Fibroblast of skin of abdomen (primary cell): Measurements from ENCODE around the gene COPG1.
"Not testable (repeated sequence)": the region's sequence is repeated elsewhere in the genome, so short reads cannot be mapped to it uniquely, and the experiment has no call there.

Source experiments
- DNase-seq: peaks from one replicate; pipeline ENCODE4 v3.0.0-alpha.2; 2013

The COPG1 gene

DNA sequence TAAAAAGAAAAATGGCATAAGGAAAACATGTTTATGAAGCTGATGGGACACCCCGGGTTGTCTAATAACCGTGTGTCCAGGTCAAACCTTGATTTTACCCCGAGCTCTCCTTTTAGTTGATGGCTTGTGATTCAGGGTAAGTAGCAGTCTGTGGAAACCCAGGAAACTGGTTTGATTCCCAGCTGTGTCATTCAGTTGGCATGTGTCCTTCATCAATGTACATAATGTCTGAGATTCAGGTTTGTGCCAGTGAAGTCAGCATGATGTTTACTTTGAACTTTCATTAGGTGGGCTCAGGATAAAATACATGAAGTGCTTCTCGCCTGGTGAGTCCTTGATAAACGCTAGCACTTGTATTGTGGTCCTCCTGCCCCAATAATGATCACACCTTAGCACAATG is 4.3 kb upstream of the COPG1 start:
- no peak for DNase-seq

DNA sequence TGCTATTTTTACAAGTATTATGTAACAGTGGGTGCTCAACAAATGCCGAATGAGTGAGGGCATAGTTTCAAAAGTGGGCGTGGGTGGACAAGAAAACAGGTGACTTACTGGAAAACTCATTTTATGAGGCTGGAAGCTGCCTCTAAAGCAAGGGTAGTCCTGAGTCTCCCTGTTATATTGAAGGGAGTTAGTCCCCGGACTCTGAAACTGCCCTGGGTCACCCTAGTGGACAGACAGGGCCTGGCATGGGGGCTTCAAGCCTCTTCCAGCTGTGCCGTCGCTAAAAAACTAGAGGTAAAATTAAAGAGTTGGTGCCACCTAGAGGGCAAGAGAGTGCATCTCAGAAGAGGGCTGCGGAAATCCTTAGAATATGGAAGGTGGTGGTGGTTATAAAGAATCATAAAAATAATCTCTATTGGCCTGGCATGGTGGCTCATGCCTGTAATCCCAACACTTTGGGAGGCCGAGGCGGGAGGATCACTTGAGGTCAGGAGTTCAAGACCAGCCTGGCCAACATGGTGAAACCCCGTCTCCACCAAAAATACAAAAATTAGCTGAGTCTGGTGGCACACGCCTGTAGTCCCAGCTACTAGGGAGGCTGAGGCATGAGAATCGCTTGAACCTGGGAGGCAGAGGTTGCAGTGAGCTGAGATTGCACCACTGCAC is 3.6 kb upstream of the COPG1 start:
- peak; percentile 88 for DNase-seq

DNA sequence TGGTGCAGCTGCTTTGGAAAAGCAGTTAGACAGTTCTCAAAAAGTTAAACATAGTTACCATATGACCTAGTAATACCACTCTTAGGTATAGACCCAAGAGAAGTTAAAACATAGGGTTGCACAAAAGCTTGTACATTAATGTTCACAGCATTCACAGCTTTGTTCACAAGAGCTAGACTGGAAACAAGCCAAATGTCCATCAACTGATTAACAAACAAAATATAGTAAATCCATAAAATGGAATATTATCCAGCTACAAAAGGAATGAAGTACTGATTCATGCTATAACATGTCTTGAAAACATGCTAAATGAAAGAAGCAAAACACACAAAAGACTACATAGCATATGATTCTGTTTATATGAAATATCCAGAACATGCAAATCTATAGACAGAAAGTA is 2.8 kb upstream of the COPG1 start:
- DNase-seq: no peak

DNA sequence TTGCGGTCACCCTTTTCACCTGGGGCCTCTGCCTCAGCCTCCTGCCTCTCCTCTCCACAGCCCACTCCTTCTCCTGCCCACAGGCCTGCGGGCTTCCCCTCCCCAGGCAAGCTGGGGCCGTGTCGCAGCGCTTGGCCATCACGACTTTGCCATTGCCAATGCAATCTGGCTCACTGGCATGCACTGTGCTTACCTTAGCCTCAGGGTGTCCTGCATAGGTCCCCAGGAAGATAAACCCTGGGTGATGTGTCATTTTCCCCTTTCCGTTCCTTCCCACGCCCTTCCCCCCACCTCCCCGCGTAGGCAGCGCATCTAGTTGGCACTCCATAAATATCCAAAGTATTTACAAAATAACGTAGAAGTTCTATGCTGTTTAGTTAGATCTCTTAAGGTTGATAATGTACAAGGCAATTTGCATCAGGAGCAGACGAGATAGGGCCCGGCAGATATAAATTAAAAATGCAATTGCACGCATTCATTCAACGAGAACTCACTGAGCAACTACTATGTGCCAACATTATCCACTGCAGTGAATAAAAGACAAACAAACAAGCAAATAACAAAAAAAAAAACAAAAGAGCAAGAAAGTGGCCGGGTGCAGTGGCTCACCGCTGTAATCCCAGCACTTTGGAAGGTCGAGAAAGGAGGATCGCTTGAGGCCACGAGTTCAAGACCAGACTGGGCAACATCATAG is 973 bp upstream of the COPG1 start:
- no peak for DNase-seq

DNA sequence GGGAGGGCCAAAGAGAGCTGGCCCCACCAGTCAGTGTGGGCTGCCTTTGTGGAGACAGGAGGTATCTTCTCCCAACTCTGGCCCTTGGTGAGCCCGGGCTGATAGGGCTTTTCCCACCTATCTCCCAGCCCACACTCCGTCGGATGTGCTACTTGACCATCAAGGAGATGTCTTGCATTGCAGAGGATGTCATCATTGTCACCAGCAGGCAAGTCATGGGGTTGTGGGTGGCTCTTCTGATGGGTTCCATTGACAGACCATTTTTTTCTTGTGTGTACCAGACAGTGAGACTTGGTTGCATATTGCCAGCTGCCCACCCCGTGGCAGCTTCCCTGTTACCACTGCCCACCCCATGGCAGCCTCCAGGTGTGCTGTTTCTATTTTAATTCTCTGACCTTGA is 3.3 kb downstream of the COPG1 start:
- no peak for DNase-seq

DNA sequence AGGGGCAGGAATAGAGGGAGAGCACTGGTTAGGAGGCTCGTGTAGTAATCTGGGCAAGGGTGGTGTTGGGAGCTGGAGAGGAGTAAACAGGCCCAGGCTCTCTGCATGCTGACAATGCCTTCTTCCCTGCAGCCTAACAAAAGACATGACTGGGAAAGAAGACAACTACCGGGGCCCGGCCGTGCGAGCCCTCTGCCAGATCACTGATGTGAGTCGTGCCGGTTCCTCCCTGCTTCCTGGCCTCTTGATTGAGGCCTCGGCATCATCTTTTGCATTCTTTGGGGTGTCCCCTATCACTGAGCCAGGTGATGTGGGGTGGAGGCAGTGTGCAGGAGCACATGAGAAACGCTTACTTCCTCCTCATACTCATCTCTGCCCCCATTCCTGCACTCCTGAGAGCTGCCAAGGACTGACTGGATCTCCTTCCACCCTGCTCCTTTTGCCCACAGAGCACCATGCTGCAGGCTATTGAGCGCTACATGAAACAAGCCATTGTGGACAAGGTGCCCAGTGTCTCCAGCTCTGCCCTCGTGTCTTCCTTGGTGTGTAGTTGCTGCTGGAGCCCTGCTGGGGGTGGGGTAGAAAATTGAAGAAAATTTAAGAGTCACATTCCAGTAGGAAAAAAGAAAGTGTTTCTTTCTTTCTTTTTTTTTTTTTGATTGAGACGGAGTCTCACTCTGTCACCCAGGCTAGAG is 5.3 kb downstream of the COPG1 start:
- DNase-seq: no peak

DNA sequence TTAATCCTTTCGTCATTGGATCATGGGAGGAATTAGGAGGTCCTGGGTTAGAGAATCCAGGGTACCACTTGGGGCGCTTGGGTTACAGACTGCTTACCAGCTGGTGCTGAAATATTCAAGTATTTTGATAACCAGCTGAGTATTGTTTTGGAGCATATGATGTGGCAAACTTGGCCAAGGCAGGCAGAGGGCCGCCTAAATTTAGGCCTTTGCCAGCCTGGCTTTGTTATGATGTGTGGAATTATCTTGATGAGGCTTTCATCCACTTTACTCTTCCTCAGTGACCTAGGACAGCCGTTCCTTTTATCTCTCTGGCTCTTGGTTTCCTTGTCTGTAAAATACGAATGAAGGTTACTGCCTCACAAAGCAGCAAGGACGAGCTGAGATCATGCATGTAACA is 6.9 kb downstream of the COPG1 start:
- DNase-seq: no peak

DNA sequence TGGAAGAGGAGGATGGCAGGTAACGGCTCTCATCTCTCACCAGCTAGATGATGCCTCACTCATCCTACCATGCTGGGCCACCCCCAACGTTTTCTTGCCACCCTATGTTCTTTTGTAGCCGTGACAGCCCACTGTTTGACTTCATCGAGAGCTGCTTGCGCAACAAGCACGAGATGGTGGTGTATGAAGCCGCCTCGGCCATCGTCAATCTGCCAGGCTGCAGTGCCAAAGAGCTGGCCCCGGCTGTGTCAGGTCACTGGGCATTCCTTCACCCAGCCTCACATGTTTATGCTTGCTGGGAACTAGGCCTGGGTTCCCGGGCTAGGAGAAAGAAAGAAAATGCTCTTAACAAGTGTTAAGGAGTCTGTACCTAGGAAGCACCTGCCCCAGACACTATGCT is 8.2 kb downstream of the COPG1 start:
- DNase-seq: no peak

DNA sequence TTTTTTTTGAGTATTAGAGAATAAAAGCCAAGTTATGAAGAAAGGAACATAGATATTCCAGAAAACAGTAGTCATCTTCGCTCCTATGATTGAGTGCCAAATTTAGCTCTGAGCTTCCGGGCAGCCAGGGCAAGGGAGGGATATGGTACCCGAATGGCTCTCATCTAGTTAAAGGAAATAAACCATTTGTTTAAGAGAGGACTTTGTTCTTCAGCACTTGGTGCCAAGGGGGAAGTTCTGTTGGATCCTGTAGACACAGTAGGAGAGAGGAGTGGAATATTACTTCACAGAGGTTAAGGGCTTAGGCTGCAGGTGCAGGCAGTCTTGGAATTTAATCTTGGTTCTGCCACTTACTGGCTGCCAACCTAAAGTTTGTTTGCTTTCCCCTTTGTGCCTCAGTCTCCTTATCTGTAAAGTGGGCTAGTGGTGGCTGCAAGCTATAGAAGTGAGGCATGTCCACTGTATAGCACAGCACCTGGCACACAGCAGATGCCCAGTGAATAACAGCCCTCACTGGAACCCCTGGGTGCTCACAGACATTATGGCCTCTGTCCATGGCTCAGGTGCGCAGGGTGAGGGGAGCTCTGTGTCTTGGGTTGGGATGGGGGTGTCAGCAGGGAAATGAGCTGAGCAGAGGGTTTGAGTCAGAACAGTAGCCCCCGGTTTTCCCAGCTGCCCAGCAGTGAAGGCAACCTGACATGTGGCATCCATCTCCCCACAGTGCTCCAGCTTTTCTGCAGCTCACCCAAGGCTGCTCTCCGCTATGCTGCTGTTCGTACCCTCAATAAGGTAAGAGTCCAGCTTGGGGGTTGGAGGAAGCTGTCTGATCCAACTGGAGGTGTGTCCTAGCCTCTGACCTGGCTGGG is 10.4 kb downstream of the COPG1 start:
- no peak for DNase-seq

DNA sequence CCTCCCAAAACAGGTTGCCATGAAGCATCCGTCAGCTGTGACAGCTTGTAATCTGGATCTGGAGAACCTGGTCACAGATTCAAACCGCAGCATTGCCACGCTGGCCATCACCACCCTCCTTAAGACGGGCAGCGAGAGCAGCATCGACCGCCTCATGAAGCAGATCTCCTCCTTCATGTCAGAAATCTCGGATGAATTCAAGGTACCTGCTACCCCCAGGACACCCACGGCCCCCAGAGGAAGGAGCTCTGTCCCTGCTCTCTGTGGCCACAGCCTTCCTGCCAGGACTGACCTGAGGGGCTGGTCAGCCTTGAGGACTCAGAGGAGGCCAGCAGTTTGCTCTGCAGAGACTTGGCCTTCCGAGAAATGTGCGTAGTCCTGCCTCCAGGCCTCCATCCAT is 11.2 kb downstream of the COPG1 start:
- DNase-seq: no peak

DNA sequence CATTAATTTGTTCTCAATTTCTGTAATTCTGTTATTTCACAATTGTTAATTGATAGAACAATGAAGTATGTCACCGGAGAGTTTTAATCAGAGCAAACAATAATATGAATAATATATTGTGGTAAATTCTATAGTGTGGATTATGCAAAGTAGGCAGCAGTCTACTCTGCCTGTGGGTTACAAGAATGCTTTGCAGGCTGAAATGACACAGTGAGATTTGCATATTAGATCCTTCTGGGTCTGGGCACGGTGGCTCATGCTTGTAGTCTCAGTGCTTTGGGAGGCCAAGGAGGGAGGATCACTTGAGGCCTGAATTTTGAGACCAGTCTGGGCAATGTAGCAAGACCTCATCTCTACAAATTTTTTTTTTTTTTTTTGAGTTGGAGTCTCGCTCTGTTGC is 12.5 kb downstream of the COPG1 start:
- no peak for DNase-seq

DNA sequence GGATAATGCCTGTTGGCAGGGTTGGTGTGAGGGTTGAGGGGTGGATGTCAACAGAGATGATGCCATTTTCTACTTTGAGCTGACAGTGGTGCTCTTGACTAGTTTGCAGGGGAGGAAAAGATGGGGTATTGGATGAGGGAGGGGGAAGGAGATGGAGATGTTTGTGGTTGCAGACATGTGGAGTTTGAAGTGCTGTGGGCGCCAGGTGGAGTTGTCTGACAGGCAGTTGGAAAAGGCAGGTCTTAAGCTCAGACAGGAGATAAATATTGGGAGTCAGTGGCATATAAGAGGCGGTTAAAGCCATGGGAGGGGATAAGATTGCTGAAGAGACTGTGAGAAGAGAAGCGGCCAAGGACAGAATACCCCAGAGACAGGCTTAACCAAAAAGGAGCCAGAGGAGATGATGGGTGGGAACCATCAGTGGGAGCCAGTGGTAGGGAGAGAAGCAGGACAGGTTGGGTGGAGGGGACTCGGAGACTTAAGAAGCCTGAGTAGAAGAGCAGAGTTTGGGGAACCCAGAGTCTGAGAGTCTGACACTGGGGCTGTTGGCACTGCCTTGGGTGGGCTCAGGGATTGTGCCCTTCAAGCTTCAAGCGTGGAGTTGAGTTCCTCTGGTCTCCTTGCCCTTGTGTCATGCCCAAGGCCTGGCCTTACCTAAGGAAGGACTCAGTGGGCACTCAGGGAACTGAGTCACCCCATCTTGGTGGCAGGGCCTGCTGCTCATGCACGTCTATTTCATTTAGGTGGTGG is 13.9 kb downstream of the COPG1 start:
- no peak for DNase-seq

DNA sequence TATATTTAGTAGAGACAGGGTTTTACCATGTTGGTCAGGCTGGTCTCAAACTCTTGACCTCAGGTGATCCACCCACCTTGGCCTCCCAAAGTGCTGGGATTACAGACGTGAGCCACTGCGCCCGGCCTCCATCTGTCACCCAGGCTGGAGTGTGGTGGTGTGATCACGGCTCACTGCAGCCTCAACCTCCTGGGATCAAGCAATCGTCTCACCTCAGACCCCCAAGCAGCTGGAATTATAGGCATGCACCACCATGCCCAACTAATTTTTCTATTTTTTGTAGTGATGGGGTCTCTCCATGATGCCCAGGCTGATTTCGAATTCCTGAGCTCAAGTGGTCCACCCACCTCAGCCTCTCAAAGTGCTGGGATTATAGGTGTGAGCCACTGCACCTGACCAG is 15.6 kb downstream of the COPG1 start:
- DNase-seq: not testable (repeated sequence)

DNA sequence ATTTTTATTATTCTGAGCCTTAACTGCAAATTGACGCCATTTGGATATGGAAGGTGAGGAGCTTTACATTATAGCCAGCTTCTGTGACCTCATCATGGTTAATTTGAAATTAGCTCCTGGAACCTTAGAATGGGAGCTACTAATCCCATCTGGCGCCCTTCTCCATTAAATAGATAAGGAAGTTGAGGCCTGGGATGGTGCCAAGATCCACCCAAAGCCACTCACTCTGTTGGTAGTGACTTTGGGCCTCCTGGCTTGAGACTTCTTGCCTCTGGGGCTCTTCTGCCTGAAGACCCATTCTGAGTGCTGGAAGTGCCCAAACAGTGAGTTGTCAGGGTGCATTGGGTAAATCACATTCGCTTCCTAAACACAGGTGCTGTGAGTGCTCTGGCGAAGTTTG is 17.2 kb downstream of the COPG1 start:
- DNase-seq: no peak

DNA sequence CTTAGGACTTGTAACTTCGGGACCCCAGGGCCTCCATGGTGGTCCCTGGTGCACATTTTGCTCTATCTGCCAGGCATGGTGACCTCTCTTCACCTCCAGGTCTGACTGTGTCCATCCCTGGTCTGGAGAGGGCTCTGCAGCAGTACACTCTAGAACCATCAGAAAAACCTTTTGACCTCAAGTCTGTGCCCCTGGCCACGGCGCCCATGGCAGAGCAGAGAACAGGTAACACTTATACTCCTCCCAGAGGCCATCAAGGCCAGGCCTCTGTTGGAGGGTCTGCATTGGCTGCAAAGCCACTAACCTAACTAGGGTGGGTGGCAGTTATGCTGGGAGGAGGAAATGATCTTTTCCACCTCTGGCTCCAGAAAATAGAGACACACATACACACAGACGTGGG is 19.0 kb downstream of the COPG1 start:
- no peak for DNase-seq

DNA sequence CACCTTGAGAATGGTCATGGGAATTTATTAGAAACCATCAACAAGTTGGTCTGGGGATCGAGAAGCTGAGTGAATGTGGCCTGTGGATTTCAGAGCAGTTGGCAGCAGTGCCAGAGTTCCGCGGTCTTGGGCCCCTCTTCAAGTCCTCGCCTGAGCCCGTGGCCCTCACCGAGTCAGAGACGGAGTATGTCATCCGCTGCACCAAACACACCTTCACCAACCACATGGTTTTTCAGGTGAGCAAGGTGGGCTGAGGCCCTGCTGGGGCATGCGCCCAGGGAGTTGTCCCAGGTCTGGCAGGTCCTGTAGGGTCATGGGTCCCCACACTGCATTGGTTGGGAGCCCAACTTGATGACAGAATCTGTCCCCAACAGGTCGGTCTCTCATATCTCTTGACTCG is 22.3 kb downstream of the COPG1 start:
- no peak for DNase-seq

DNA sequence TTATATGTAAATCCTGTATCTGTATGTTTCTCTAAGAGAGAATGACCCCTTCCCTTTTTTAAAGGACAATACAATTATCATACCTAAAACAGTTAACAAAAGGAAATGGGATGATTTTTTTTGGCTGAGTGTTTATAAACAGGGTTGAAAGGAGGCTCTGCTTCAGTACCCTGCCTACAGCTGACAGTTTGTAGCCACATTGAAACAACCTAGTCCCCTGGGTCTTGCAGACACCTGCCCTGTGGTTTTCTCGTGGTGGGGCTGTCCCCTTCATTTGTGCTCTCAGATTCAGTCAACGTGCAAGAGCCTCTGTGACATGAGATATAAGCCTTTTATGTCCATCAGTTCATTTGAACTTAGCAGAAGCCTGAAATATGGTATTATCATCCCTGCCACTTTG is 27.0 kb downstream of the COPG1 start:
- no peak for DNase-seq

DNA sequence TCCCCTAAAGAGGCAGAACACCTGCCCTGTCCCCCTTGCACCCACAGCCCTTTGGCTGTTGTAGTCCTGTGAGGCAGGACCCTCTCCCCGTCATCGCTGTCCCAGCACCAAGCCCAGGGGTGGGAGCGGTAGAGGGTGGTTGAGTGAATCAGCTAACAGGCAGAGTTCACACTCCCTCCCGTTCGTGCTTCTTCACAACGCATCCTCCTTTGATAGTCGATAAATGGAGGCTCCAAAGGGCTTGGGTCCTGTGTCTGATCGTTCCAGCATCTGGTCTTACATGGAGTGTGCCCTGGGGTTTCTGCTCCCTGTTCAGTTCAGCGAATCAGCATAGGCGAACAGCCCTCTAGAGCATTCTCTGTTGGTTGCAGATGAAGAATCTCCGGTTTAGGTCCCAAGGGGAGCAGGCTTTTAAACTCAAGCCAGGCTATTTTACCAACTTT is 28.4 kb downstream of the COPG1 start:
- peak; percentile 22 for DNase-seq

DNA sequence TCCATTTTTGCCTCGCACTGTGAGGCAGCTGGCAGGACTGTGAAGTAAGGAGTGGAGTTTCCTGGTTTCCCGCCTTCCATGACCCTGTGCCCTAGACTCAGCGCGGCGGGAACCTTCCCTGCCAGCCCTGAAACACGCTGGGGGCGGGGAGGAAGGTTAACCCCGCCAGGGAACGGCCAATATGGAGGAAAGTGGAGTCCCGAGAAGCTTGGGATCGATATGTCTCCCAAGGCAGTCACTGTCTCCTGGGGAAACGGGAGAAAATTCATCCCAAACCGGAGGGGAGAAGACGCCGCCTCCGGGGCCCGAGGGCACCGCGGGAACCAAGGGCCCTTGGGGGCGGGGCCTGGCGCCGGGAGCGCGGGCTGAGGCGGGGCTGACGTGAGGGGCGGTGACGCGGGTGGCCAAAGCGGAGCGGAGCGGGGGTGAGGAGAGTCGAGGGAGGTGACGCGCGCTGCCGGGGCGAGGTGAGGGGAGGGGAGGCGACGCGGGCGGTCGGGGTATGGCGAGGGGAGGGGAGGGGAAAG is 29.1 kb downstream of the COPG1 start, which contains the start of gene HMCES:
HMCES (plus strand) TSS at position 432 of the 527 bp plus-strand sequence. CDS start 863 bp downstream, outside the sequence.
- peak; percentile 83 for DNase-seq

DNA sequence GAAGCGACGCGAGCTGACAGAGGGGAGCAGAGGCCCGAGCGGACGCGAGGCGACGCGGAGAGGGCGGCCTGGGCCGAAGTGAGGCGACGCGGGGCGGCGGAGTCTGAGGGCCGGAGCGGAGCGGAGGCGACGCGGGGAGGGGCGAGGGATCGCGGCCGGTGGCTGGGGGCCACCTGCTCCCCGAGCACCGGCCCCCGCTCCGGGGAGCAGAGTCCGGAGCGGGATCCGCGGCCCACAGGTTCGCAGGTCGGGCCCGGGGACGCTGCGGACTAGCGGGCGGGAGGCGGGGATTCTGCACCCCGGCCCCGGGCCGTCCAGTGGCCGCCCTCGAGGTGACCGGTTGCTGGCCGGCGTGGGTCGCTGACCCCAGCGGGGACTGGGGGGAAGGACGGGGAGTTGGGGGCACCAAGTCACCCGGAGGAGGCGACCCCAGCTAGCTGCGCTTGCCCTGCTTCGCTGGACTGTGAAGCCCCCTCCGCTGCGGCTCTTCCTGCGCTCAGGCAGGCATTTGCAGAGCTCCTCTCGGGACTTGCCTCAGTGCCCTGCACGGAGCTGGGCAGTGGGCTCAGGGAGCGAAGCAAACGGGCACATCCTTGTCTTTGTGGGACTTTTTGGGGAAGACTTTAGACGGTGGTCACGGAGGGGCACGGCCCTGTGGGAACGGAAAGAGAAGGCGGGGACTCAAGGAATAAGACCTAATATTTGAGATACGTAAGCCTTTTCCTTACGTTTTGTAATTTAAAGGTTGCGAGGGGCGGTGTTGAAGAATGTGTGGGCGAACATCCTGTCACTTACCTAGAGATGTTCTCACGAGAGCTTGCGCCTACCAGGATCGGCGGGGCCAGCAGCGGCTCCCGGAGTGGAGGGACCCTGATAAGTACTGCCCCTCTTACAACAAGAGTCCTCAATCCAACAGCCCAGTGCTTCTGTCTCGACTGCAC is 29.8 kb downstream of the COPG1 start:
- DNase-seq: peak; percentile 46

DNA sequence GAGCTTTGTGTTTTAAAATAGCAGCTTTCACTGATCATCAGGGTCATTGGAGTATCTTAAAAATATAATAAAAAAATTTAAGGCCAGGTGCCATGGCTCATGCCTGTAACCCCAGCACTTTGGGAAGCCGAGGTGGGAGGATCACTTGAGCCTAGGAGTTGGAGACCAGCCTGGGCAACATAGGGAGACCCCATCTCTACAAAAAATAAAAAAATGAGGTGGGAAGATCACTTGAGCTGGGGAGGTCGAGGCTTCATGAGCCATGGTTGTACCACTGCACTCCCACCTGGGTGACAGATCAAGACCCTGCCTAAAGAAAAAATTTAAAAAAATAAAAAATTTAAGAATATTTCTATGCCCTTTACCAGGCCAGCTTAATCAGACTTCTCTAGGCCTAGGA is 30.8 kb downstream of the COPG1 start:
- DNase-seq: no peak
